Measurements from ENCODE around the gene CHAT.

DNA sequence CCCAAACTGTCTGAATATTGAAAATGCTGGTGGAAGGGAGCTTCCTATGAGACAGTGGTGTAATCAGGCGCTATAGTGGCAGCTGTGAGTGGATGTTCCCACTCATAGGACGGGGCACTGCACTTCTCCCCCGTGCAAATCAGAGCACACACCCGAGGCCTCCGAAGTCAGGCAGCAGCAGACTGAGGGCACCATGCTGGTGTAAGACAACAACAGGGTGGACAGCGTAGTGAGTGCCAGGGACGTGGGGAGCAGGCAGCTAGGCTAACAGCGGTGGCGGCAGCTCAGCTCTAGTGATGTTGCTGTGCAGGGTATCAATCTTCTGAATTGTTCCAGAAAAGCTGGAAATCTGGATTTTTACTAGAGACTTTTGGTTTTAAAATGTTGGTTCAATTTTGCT lies 84.8 kb downstream of the CHAT start:
- TF ChIP-seq EZH2phosphoT487 (IDR thresholded peaks at IDR 0.05; ENCODE audit: insufficient read depth, low read depth), result no peak
- no peak for TF ChIP-seq EZH2 (IDR thresholded peaks at IDR 0.05; ENCODE audit: insufficient read depth, poor library complexity, severe bottlenecking)
